ENCODE data around the gene PRDM16. TPM values are rescaled to one million over a fixed set of nuclear protein-coding genes. Genes with fewer than 3 reads are reported as not detected.

The PRDM16 gene
- total RNA-seq, 1 experiment from 2014 or later, result not detected

DNA sequence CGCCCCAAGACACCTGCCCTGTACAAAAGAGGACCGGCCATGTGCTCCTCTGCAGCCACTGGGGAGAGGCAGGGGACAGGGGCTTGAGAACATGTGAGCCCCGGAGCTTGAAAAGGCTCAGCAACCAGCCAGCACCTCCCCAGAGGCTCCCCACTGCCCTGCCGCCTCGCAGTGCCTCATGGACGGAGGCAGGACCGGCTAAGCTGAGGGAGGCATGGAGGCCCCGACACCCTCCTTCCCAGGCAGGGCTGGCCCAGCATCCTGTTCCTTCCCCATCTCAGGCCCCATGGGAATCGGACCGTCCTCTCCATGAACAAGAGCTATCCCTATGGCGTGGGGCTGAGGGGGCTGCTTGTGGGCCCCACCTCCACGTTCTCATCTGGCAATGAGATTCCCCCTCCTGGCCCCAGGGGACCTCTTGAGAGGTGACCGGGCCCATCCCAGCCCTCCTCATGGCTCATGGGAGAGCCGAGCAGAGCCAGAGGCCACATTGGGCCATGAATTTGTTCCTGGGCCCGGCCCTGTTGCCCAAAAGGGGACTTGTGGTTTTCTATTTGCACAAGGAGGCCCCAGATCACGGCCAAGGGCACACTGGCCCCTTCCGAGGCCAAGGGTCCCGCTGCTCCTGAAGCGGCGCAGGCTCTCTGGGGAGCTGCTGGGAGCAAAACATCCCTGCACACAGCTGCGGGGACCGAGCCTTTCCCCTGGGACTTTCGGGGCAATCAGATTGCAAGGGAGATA, 320.3 kb downstream of the PRDM16 start:
- DNase-seq (ENCODE audit: low spot score), result no peak

DNA sequence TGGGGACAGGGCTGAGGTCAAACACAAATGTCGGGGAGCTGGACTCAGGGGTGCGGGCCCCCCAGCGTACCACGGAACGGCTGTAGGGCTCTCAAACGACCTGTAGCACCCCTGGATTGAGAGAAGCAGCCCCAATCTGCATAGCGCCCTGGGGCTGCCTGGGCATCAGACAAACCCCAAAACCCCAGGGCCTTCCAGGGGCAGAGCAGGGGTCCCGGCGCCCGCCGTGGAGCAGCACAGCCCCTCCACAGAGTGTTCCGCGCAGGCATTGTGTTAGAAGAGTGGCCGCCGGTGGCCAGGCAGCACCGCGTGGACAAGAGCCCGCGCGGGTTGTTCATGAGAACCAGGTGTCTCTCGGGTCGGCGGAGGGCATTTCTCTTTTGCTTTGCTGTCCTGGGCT, 321.3 kb downstream of the PRDM16 start:
- no peak for DNase-seq (ENCODE audit: low spot score)

DNA sequence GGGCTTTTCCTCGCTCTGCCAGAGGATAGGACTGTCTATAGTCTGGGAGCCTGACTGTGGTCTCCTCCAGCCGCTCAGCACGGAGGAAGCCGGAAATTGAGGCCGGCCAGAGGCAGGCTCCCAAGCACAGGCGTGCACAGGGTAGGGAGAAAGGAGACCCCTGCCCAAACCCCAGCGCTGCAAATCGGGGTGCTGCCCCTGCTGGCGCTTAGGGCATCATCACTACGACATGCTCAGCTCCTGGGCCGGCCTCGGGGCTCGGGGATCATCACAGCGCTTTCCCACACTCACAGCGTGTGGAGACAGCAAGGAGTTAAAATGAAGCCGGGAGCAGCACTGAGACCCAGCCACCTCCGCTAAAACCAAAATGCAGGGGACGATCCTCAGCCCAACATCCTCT, 322.7 kb downstream of the PRDM16 start:
- no peak for DNase-seq (ENCODE audit: low spot score)

DNA sequence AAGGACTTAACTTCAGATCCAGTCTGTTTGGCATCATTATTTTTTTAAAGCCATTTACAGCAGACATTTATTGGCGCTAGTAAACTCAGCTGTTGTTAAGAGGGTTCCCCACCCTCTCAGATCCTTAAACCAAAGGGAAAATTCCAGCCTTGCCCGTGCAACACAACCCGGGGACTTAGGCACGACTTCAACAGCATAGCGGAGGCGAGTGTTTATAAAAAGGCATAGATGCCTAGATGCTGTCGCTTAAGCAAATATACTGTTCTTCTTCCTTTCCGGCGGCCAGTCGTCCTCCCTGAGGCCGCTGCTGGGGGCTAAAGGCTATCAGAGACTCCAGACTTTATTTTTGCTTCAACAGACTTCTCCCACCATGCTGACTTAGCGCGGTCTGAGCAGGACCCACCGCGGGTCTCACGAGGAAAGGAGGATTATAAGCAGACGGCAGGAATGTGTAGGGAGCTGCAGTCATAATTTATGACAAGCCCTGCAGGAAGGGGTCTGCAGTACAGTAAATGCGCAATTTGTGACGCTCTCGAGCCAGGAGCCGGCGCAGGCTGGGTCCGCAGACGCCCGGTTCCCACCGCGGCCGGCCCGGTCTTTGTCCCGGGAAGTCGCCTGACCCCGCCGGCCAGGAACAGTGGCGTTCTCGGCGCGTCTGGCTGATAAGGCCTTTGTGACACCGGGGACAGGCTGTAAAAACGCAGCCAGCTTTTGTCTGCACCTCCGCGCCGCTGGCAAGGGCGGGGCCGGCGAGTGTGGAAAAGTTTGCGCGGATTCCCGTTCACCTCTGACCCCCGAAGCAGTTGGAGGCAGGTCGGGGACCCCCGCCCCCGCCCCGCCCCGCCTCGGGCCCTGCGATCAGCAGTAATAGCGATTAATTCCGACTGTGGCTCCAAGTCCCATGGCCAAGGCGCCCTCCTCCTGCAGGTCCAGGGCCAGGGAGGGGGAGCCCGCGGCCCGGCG, 324.3 kb downstream of the PRDM16 start:
- no peak for DNase-seq (ENCODE audit: low spot score)

DNA sequence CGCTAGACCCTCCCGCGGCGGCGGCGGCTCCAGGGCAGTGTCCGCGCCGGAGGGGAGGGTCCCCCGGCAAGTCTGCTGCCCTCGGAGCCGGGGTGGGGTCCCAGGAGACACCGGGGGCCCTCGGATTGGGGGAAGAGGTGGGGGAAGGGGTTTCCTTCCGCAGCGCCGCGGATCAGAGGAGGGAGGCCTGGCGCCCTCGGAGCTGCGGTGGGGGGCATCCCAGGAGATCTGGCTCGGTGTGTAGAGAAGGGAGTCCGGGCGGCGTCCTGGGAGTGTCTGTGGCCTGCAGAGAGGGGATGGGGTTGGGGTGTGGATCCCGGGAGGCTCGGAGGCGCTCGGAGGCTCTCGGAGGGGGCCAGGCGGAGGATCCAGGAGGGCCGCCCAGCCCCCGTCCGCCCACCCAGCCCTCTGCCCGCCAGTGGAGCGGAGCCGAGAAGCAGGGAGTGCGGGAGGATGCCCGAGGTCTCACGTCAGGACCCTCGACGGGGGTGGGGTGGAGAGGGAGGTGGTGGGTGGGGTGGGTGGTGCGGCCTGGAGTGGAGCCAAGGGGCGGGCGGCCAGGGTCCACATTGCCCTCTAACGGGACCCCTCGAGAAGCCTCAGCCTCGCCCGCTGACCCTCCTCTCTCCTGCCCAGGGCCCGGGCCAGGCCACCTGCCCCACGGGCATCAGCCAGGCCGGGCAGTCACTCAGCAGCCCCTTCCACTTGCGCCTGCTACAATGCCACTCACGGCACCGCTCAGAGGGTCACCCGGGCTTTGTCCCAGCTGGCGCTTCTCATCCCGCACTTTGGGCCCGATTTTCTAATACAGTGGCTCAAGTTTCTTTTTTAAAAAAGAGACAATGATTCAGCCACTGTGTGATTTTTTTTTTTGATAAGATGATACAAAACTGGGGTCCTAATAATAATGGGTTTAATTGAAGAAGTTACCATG, 325.3 kb downstream of the PRDM16 start:
- DNase-seq (ENCODE audit: low spot score), result no peak

DNA sequence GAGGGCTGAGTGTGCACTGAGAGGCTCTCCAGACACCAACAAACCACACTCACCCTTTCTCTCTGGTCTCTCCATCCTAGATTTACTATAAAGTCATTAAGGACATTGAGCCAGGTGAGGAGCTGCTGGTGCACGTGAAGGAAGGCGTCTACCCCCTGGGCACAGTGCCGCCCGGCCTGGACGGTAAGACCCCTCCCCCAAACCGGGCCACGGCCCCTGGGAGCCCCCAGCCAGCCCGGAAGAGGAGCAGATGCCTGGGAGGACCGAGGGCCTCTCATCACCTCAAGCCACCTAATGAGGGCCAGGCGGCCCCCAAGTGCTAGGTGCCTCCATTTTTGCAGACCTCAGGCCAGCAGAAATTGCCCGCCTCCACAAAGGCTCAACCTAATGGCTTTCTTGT, 327.4 kb downstream of the PRDM16 start:
- DNase-seq (ENCODE audit: low spot score), result no peak

DNA sequence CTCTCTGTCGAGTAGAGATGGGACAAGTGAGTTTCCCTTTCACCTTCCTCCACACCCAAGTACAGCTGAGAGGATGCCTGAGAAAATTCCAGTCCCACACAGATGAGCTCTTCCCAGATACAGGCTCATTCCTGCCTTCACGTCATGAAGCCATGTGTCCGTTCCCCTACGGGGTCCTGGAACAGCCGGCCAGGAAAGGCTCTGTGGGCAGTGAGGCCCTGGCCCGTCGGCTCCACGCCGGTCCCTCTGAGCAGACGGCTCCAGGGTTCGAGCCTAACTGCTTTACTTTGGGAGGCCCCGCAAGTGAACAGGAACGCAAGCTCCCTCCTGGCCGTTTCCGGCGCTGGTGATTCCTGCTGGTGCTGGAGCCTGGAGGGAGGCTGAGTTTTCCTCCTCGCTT, 328.3 kb downstream of the PRDM16 start:
- no peak for DNase-seq (ENCODE audit: low spot score)

DNA sequence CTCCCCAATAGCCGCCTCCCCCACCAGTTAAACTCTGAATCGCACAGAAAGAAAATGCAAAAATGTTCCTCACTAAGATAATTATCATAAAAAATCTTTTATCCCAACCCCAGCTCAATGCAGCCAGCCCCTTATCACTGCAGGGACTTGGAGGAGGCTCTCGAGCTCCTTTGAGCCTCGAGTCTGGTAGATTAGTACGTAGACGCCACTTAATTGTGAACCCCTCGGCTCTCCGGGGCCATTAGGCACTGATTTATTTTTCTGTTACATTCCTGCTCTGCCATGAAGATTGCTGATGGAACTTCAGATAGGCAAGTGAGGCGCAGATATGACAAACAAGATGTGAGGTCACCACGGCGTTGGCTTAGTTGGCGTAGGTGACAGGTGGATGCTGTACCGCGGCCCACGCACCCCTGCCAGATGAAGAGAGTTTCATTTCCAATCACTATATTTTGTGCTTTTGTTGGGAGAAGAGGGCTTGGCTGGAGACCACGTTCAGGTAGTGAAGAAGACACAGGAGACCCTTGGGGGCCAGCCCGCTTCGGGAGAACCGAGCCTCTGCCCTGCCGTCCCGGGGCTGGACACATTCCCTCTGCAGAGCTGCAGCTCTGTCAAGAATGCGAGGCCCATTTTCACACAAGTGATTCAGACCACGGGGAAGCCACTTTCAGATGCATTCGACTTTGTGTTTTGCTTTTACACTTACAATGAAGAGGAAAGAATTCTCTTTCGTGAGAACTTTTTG, 329.6 kb downstream of the PRDM16 start:
- no peak for DNase-seq (ENCODE audit: low spot score)

DNA sequence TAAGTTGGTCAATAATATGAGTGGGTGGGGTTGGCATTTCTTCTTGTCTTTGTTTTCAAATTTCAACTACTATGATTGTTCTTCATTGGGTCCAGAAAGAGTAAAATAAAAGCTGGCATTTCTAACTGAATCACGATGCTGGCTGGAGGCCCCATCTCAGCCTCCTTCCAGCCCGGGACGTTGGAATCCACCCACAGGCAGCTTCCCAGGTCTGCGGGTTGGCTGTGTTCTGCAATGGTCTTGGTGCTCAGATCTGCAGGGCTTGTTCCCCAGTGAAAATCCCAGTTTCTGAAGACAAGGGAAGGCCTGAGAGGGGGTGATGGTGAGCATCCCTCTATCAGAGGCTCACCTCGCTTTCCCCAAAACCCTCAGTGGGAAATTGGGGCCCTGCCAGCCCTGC, 330.7 kb downstream of the PRDM16 start:
- DNase-seq (ENCODE audit: low spot score), result no peak

DNA sequence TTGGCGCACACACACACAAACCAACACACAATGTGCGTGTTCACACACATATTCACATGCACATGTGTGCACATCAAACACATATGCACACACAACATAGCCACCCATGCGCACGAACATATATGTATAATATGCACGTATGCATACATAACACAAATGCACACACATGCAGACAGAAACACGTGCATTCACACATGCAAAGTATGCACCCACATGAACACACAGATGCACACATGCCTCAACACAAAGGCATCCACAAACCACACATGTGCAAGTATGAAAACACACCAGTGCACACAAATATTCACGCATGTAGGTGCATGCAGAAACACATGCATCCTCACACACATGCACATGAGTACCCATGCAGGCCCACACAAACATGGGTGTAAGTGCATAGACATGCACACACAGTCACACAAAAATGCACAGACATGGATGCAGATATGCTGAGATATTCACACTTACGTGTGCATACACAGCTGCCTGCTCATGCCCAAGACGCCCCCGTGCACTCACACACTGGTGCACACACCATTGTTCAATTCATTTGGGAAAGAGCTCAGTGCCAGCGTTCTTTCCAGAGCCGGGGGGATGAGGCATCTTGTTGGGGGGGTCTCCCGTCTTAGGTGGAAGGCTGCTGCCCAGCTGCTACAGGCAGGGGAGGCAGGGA, 332.7 kb downstream of the PRDM16 start:
- DNase-seq (ENCODE audit: low spot score), result no peak

DNA sequence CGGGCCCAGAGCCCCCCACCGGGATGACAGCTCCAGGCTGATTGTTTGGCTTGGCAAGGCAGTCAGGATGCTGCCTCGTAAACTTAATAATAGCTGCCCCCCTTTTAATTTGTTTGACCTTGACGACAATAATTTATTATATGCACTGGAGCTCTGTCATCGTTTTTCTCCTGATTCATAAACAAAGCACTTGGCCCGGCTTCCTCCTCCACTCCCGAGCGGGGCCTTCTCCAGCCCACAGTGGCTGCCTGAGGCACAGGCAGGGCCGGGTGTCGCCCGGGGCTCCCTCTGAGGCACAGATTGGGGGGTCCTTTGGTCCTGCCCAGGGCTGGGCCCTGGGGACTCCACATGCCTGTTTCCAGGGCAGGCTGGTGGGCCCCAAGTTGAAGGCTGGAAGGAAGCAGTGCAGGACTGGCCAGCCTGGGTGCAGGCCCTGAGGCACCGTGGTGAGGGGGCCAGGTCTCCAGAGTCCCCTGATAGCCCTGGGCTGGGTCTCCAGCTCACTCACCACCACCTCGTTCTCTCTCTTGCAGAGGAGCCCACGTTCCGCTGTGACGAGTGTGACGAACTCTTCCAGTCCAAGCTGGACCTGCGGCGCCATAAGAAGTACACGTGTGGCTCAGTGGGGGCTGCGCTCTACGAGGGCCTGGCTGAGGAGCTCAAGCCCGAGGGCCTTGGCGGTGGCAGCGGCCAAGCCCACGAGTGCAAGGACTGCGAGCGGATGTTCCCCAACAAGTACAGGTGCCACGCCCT, 333.4 kb downstream of the PRDM16 start:
- DNase-seq (ENCODE audit: low spot score), result no peak

DNA sequence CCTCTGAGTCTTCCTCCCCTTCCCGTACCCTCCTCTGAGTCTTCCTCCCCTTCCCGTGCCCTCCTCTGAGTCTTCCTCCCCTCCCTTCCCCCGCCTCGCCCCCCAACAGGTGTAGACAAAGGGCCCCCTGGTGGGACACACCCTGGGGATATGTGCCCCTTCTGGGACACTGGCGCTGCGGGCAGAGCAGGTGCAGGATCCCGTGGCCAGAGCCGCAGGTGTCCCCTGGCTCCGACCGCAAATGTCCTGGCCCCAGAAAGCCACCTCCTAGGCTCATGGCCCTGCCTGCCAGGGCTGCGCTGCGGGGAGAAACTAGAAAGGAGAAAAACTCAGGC, 334.0 kb downstream of the PRDM16 start:
- no peak for DNase-seq (ENCODE audit: low spot score)

DNA sequence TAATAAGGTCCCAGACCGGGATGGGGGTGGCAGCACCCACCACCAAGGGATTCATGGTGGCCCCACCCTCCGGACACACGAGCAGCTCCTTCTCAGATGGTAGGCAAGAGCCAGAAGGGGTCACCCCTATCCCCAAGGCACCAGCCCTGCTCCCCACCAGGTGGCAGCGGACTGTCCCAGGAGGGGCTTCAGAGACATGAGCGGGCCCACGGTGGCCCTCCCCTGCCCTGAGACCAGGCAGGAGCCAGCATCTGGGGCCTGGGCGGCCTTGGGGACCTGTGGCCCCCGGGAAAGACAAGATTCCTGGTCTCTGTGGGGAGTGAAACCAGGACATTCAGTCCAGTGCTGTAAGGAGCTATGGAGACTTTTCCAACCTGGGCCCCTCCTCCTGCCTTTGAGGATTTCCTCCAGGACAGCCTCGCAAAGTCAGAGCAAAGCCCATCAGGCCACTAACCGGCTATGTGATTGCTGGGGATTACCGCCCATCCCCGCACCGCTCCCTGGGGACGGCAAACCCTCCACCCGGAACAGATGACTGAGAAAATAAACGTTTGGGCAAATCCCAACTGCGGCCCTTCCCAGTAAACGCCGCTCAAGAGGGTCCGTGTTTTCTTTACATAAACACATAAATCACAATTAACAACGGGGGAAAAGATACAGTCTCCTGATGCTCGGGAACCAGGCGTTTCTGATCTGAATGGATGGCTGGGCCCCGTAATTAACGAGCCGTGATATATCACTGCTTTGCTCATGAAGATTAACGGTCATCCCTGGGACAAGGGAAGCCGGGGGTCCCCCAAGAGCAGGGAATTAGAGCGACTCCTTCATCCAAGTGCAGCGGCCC, 334.6 kb downstream of the PRDM16 start:
- DNase-seq (ENCODE audit: low spot score), result no peak

DNA sequence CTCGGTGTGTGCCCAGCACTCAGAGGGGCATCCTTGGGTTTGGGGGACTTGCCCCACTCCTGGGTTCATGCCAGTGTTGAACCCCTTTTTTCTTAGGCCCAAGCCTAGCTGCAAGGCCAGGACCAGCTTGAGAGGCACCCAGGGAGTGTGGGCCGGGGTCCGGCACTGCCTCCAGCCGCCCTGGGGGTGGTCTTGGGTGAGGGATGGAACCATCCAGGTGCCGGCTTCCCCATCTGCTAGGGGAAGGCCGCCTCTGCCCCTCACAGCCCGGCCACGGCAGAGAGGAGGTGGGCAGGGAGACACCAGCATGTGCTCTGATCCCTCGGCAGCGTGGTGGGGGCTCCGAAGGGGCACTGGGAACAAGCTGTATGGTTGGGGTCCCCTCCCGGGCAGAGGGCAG, 335.3 kb downstream of the PRDM16 start:
- no peak for DNase-seq (ENCODE audit: low spot score)

DNA sequence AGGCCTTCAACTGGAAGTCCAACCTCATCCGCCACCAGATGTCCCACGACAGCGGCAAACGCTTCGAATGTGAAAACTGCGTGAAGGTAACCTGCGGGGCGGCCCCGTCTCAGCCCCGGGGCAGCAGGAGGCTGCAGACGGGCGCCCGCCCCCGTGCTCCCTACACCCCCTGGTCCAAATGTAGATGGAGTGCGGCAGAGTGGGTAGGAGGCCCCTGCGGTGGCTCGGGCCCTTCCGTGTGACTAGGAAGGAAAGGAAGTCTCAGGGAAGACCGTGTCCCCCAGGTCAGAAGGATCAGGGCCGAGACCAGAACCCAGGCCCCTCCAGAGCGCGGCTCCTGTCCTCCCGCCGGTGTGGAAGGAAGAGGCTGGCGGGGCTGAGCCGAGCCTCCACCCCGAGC, 335.8 kb downstream of the PRDM16 start:
- DNase-seq (ENCODE audit: low spot score), result no peak

DNA sequence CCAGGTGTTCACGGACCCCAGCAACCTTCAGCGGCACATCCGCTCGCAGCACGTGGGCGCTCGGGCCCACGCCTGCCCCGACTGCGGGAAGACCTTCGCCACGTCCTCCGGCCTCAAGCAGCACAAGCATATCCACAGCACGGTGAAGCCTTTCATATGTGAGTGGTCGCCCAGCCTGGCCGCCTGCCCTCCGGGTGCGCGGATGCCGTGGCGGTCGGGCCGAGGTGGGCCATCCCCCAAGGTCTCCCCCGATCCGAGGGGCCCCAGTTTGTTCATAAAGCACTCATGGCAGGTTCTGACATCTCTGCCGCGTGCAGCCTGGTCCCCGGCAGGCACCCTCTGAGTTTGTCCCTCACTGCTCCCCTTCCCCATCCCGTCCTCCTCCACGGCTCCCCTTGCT, 336.5 kb downstream of the PRDM16 start:
- no peak for DNase-seq (ENCODE audit: low spot score)

DNA sequence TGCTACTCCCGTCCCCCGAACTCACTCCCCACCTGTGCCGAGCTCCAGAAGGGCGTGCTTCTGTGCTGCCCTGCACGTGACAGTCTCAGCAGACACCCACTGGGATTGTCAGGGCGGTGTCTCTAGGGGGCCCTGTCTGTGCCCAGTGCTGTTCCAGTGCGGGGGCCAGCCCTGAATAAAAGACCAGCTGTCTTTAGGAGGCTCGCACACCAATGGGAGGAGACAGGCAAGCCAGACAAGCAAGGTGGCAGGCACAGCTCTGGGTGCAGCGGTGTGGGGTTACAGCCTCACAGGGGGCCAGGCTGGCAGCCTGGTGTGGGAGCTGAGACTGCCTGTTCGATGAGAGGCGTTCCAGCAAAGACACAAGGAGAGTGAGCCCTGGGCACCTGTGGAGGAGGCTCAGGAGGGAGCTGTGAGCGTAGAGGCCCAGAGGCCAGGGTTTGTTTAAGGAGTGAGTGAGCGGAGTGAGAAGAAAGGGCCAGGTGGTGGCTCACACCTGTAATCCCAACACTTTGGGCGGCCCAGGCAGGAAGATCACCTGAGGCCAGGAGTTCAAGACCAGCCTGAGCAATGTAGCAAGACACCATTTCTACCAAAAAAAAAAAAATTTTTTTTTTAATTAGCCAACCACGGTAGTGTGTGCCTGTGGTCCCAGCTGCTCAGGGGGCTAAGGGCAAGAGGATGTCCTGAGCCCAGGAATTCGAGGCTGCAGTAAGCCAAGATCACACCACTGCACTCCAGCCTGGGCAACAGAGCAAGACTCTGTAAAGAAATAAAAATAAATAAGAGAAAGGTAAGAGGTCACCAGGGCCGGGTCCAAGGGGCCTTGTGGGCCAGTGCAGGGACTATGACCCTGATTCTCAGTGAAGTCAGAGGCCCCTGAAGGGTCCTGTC, 337.2 kb downstream of the PRDM16 start:
- no peak for DNase-seq (ENCODE audit: low spot score)

DNA sequence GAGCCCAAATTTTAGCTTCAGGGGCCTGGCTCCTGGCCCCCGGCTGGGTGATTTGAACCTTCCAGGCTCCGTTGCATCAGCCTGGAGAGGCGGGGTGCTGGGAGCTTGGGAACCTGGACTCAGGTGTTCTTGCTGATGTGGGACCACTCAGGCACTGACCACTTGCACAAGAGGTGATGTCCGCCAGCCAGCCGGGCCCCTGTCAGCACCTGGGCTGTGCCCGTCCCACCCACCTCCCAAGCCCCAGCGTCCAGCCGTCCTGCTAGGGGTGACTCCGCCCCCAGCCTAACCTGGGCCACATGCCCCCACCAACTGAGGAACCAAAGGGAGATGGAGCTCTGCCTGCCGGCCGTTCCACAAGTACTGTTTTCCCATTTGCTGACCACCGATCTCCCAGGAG, 338.0 kb downstream of the PRDM16 start:
- DNase-seq (ENCODE audit: low spot score), result no peak

Measured in HT-29 (cell line).